HG02678 (cell line): Measurements from ENCODE around the gene PUS10.

ENCODE experiments used
- ATAC-seq: cut with Tn5 transposase; IDR thresholded peaks from one replicate; pipeline ENCODE4 v1.9.1; 2021; ENCODE audit warnings: mild to moderate bottlenecking, moderate library complexity; ENCODE audit not compliant: unreplicated experiment

PUS10 gene

GRCh38 chr2:60974652-60975051 is 43.4 kb downstream of the PUS10 start:
- no peak for ATAC-seq

- no peak for ATAC-seq
Observed at GRCh38 chr2:60973705-60974104, 44.4 kb downstream of the PUS10 start.

- no peak for ATAC-seq
Observed at GRCh38 chr2:60972889-60973656, 45.0 kb downstream of the PUS10 start.

- ATAC-seq: peak; percentile 83
Observed at GRCh38 chr2:60966507-60967405, 51.3 kb downstream of the PUS10 start.

- no peak for ATAC-seq
Observed at GRCh38 chr2:60965499-60965785, 52.6 kb downstream of the PUS10 start.

- ATAC-seq: no peak
Observed at GRCh38 chr2:60964651-60965498, 53.2 kb downstream of the PUS10 start.

- no peak for ATAC-seq
Observed at GRCh38 chr2:60963190-60963589, 54.9 kb downstream of the PUS10 start.

- ATAC-seq: no peak
Observed at GRCh38 chr2:60962528-60962927, 55.5 kb downstream of the PUS10 start.

GRCh38 chr2:60961457-60961856 is 56.6 kb downstream of the PUS10 start:
- no peak for ATAC-seq

- ATAC-seq: no peak
Observed at GRCh38 chr2:60960706-60961105, 57.3 kb downstream of the PUS10 start.

- ATAC-seq: no peak
Observed at GRCh38 chr2:60959501-60959900, 58.6 kb downstream of the PUS10 start.

- ATAC-seq: no peak
Observed at GRCh38 chr2:60958800-60959199, 59.3 kb downstream of the PUS10 start.

GRCh38 chr2:60958361-60958760 is 59.7 kb downstream of the PUS10 start:
- no peak for ATAC-seq

- no peak for ATAC-seq
Observed at GRCh38 chr2:60957643-60958042, 60.4 kb downstream of the PUS10 start.

GRCh38 chr2:60957224-60957623 is 60.8 kb downstream of the PUS10 start:
- no peak for ATAC-seq

- ATAC-seq: no peak
Observed at GRCh38 chr2:60954139-60954538, 63.9 kb downstream of the PUS10 start.

- ATAC-seq: no peak
Observed at GRCh38 chr2:60948926-60949579, 69.0 kb downstream of the PUS10 start.

GRCh38 chr2:60948161-60948560 is 69.9 kb downstream of the PUS10 start:
- no peak for ATAC-seq

GRCh38 chr2:60947056-60947455 is 71.0 kb downstream of the PUS10 start:
- ATAC-seq: no peak

GRCh38 chr2:60945341-60945740 is 72.7 kb downstream of the PUS10 start:
- no peak for ATAC-seq

GRCh38 chr2:60939622-60940021 is 78.4 kb downstream of the PUS10 start:
- no peak for ATAC-seq
